HCEC 1CT (cell line): ENCODE results near the gene PLAC1.

Source experiments
- DNase-seq: peaks from one replicate; pipeline ENCODE4 v3.0.0-alpha.2; 2017

Gene PLAC1

GRCh38 chrX:134670134-134670924 is 12.1 kb upstream of the PLAC1 start:
- peak; percentile 45 for DNase-seq

DNA sequence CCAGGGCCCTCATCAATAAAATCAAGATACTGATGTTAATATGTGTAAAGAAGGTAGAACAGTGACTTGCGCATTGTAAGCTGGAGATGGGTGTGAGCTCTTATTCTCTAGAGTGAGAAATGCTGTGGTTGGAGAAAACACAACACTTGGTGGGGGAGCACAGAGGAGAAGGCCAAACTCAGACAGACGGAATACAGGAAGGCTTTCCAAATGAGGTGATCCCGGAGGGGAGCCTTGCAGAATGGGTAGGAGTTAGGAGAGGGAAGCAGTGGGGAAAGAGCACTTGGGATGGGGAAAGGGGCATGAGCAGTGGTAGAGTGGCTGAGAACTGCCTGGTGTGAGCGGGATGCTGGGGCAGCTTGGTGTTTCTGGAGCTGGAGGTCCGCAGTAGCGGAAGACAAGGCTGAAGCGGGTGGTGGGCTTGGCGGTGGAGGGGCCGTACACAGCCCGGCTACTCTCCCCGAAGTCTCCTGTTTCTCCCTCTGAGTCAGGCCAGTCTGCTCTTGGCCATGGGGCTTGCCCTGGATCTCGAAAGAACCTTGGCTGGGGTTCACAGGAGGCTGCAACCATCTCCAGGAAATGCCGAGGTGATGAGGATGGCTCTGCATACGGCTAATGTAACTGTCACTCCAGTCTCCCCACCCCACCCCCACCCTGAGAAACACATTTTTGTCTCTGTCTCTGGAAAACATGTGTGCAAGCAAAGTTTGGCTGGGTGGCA is 11.3 kb upstream of the PLAC1 start:
- peak; percentile 91 for DNase-seq

- DNase-seq, result no peak
Observed at GRCh38 chrX:134664202-134664601, 5.9 kb upstream of the PLAC1 start.

- DNase-seq, result no peak
Observed at GRCh38 chrX:134661295-134661694, 3.0 kb upstream of the PLAC1 start.

GRCh38 chrX:134660627-134661026 is 2.4 kb upstream of the PLAC1 start:
- DNase-seq, result no peak

DNA sequence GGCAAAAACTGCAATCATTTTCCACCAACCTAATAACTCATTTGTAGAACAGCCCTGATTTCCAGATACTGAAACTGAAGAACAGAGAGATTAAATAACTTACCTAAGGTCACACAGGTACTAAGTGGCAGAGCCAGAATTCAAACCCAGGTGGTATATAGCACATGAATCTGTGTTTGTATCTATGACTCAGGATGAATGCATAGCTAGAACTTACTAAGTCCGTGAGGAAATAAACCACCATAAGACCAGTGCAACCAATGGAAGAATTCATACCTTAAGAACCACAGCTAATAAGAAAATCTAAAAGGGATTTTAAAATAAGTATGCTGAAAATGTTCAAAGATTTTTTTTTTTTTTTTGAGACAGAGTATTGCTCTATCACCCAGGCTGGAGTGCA is 1.5 kb upstream of the PLAC1 start:
- no peak for DNase-seq

DNA sequence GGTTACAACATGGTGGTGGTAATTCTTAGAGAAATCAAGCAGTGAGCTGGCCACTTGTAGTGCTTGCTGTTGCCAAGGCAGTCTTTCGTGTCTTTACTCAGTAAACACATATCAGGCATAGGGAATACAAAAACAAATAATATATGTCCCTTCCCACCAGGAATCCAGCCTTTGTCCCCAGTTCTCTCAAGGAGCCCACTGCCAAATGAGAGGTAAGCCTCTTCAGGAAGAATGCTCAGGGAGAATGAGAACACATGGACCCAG is 421 bp upstream of the PLAC1 start:
- DNase-seq, result no peak

- no peak for DNase-seq
Observed at GRCh38 chrX:134654398-134655012, 3.8 kb downstream of the PLAC1 start.

- no peak for DNase-seq
Observed at GRCh38 chrX:134653835-134654234, 4.4 kb downstream of the PLAC1 start.

- no peak for DNase-seq
Observed at GRCh38 chrX:134650701-134651100, 7.6 kb downstream of the PLAC1 start.

- DNase-seq, result no peak
Observed at GRCh38 chrX:134649770-134650169, 8.5 kb downstream of the PLAC1 start.

GRCh38 chrX:134647477-134647877 is 10.8 kb downstream of the PLAC1 start:
- no peak for DNase-seq

GRCh38 chrX:134646691-134647090 is 11.6 kb downstream of the PLAC1 start:
- DNase-seq, result no peak

DNA sequence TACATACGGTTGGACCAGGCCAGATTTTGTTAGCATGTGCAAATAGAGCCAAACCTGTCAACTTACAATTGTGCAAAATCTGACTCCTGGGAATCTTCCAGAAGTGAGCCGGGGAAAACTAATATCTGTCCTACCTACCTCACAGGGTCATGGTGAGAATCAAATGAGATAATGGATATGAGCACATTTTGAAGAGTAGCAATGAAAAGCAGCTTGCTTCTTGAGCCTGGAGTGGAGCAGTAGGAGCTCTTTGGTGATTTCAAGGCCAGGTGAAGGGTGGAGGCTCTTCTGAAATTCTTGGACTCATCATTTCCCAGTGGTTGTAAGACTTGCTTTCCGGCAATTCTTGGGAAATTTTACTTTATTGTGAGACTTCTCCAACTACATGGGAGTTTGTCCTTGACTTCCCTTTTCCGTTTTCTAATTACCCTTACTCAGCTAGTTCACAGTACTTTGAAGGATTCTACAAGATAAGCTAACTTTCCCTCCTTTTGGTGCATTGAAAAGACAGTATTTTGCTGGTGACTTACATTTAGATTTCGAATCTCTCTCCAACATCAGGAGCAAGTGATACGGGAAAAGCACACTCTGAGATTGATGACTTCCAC is 12.2 kb downstream of the PLAC1 start:
- DNase-seq, result no peak

- DNase-seq, result peak; percentile 9
Observed at GRCh38 chrX:134642386-134642785, 15.9 kb downstream of the PLAC1 start.

DNA sequence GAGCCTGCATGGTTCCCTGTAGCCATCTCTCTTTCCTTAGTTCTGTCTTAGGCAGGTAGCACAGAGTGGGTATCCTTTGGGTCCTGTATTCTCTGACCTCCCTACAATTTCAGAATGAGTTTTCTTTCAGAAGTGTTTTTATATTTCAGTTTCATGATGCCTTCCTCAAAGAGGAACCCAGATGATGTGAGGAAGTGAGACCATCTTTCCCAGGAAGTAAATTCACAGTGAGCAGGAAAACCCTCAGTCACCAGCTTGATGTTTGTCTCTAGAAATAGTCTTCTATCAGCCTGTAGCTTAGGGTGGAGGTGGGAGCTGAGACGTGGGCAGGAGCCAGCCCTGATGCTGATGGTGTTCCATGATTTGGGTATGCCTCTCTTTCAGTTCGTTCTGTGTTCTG is 16.9 kb downstream of the PLAC1 start:
- no peak for DNase-seq

GRCh38 chrX:134640914-134641313 is 17.4 kb downstream of the PLAC1 start:
- no peak for DNase-seq

- no peak for DNase-seq
Observed at GRCh38 chrX:134636851-134637250, 21.4 kb downstream of the PLAC1 start.

DNA sequence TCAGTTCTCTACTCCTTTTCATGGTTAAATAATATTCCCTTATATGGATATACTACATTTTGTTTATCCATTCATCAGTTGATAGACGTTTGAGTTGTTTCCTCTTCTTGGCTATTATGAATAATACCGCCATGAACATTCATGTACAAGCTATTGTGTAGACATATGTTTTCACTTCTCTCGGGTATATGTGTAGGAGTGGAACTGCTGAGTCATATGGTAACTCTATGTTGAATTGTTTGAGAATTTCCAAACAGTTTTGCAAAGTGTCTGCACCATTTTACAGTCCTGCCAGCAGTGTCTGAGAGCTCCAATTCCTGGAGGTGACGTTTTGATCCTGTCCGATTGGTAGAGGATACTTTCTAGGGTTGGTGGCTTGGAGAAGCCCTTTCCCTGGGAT is 23.6 kb downstream of the PLAC1 start:
- DNase-seq, result peak; percentile 70

DNA sequence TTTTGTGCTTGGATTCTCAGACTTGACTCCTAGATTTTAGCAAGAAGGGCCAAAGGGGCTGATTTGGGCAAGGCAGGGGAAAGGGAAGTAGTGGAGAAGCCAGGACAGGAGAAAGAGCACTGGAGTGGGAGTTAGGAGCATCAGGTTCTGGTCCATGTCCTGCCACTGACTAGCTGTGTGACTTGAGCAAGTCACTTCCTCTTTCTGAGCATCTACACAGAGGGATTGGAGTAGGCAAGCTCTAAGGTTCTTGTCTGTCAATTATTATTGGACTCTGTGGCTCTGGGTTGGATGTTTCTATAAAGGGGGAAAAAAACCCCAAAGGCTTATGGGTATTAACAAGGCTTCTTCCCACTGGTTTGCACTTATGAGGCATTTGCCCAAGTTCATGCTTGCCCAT is 24.4 kb downstream of the PLAC1 start:
- no peak for DNase-seq

DNA sequence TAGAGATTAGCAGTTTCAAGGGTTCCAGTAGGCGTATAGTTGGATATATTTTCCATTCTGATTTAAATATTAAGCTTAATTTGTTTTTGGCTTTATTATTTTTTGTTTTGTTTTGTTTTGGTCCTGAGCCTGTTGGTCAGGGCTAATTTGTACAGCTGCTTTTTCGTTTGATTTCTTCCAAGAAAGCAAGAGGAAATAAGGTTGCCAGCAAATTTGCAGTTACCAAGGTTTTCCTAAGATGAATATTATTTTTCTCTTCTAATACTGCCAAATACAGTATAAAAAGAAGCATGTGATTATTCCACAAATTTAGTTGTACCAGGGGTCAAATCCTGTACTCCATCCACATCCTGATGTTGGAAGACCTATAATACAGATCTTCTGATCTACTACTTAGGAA is 24.9 kb downstream of the PLAC1 start:
- DNase-seq, result no peak

GRCh38 chrX:134632355-134632754 is 25.9 kb downstream of the PLAC1 start:
- no peak for DNase-seq

GRCh38 chrX:134631426-134632346 is 26.6 kb downstream of the PLAC1 start:
- DNase-seq, result peak; percentile 82
